A549 (cell line): Measurements from ENCODE around the gene RILPL2.

ENCODE experiments used
- CHD2 ChIP-seq: fragments of 150-350 bp; IDR thresholded peaks from 2 replicates; pipeline ENCODE4 v1.6.1; 2014; ENCODE audit warnings: low read length; ENCODE audit not compliant: partially characterized antibody
- ZNF302 ChIP-seq: fragments of 250-450 bp; sonication (Bioruptor Pico); IDR thresholded peaks from 2 replicates; pipeline ENCODE4 v1.9.0; 2021; ENCODE audit warnings: inconsistent platforms, mild to moderate bottlenecking, moderate library complexity
- TF ChIP-seq, protein P1 (sequence below): fragments of >200 bp; sonication (Bioruptor Twin); formaldehyde crosslinking; IDR thresholded peaks from 3 replicates; pipeline ENCODE4 v1.5.1; 2016
- TF ChIP-seq, protein P2 (sequence below): fragments of 150-350 bp; IDR thresholded peaks from 2 replicates; pipeline ENCODE4 v1.6.1; 2014; ENCODE audit warnings: low read depth, mild to moderate bottlenecking, low read length

DNA sequence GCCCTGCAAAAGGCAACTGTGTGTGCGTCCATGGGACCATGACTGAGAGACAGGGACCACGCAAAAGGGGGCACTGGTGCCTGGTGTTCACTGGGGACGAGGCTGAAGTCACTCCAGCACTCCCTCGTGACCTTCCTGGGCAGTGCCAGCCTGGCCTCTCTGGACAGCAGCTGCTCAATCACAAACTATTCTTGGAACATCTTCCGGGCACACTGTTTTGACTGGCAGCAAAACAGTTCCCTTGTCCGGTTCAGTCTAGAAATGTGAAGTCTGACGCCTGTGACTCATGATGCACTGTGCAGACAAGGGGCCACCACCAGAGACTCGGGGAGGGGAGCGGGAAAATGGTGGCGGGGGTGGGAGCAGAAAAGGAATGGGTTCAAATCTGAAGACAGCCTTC, 42.3 kb upstream of the RILPL2 start:
- TF ChIP-seq CHD2 (no peak), ZNF302 (no peak)
- TF ChIP-seq, protein P1, sequence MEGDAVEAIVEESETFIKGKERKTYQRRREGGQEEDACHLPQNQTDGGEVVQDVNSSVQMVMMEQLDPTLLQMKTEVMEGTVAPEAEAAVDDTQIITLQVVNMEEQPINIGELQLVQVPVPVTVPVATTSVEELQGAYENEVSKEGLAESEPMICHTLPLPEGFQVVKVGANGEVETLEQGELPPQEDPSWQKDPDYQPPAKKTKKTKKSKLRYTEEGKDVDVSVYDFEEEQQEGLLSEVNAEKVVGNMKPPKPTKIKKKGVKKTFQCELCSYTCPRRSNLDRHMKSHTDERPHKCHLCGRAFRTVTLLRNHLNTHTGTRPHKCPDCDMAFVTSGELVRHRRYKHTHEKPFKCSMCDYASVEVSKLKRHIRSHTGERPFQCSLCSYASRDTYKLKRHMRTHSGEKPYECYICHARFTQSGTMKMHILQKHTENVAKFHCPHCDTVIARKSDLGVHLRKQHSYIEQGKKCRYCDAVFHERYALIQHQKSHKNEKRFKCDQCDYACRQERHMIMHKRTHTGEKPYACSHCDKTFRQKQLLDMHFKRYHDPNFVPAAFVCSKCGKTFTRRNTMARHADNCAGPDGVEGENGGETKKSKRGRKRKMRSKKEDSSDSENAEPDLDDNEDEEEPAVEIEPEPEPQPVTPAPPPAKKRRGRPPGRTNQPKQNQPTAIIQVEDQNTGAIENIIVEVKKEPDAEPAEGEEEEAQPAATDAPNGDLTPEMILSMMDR: no peak
- TF ChIP-seq, protein P2, sequence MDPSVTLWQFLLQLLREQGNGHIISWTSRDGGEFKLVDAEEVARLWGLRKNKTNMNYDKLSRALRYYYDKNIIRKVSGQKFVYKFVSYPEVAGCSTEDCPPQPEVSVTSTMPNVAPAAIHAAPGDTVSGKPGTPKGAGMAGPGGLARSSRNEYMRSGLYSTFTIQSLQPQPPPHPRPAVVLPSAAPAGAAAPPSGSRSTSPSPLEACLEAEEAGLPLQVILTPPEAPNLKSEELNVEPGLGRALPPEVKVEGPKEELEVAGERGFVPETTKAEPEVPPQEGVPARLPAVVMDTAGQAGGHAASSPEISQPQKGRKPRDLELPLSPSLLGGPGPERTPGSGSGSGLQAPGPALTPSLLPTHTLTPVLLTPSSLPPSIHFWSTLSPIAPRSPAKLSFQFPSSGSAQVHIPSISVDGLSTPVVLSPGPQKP: no peak
